Stimulated activated CD8-positive, alpha-beta memory T cell treated with anti-CD3 and anti-CD28 coated beads, Interleukin-7, amount 100 ng/mL, for 24 hours (primary cell): Measurements from ENCODE around the gene CLCN7.

Experiments
- DNase-seq: peaks from one replicate; pipeline ENCODE4 v3.0.0-alpha.2; 2020; ENCODE audit warnings: low read depth

The CLCN7 gene

GRCh38 chr16:1474796-1475551, at the start of gene CLCN7:
TSS of gene CLCN7 (minus strand) at chr16:1475028. CDS start at chr16:1474974, 54 bp downstream.
- peak; percentile 75 for DNase-seq

- DNase-seq = no peak
Measured at GRCh38 chr16:1524366-1524765, 49.5 kb upstream of the CLCN7 start.

- DNase-seq = no peak
Measured at GRCh38 chr16:1523581-1524245, 48.9 kb upstream of the CLCN7 start.

- no peak for DNase-seq
Measured at GRCh38 chr16:1520461-1520860, 45.6 kb upstream of the CLCN7 start.

- DNase-seq = no peak
Measured at GRCh38 chr16:1519831-1520230, 45.0 kb upstream of the CLCN7 start.

- no peak for DNase-seq
Measured at GRCh38 chr16:1518626-1519135, 43.9 kb upstream of the CLCN7 start.

GRCh38 chr16:1514507-1514906, 39.7 kb upstream of the CLCN7 start:
- DNase-seq = no peak

GRCh38 chr16:1512774-1513173, 37.9 kb upstream of the CLCN7 start:
- no peak for DNase-seq

- no peak for DNase-seq
Measured at GRCh38 chr16:1511662-1512569, 37.1 kb upstream of the CLCN7 start.

- no peak for DNase-seq
Measured at GRCh38 chr16:1510941-1511351, 36.1 kb upstream of the CLCN7 start.

GRCh38 chr16:1510272-1510671, 35.4 kb upstream of the CLCN7 start:
- no peak for DNase-seq

GRCh38 chr16:1509307-1510221, 34.7 kb upstream of the CLCN7 start:
- no peak for DNase-seq

- no peak for DNase-seq
Measured at GRCh38 chr16:1508494-1509187, 33.8 kb upstream of the CLCN7 start.

- no peak for DNase-seq
Measured at GRCh38 chr16:1506494-1507213, 31.8 kb upstream of the CLCN7 start.

GRCh38 chr16:1505912-1506311, 31.1 kb upstream of the CLCN7 start:
- DNase-seq = no peak

GRCh38 chr16:1505073-1505844, 30.4 kb upstream of the CLCN7 start:
- no peak for DNase-seq

GRCh38 chr16:1503110-1503955, 28.5 kb upstream of the CLCN7 start:
- DNase-seq = no peak
